ENCODE data around the gene RAPGEF6.
"Not testable (repeated sequence)": the region's sequence is repeated elsewhere in the genome, so short reads cannot be mapped to it uniquely, and the experiment has no call there.

The RAPGEF6 gene

DNA sequence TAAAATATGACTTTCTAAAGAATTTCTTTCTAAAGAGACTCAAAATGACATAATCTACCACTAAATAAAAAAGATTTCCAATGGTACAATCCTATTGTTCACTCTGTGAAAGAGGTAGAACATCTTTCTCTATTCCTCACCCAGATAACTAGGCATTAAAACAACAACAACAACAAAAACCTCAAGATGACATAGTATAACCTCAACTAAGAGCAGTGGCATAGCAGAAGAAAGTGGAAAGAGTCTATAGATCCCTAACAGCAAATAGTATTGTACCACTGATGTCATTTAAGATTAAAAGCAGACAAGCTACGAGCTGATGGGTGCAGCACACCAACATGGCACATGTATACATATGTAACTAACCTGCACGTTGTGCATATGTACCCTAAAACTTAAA, 29.9 kb downstream of the RAPGEF6 start:
- no peak for DNase-seq

DNA sequence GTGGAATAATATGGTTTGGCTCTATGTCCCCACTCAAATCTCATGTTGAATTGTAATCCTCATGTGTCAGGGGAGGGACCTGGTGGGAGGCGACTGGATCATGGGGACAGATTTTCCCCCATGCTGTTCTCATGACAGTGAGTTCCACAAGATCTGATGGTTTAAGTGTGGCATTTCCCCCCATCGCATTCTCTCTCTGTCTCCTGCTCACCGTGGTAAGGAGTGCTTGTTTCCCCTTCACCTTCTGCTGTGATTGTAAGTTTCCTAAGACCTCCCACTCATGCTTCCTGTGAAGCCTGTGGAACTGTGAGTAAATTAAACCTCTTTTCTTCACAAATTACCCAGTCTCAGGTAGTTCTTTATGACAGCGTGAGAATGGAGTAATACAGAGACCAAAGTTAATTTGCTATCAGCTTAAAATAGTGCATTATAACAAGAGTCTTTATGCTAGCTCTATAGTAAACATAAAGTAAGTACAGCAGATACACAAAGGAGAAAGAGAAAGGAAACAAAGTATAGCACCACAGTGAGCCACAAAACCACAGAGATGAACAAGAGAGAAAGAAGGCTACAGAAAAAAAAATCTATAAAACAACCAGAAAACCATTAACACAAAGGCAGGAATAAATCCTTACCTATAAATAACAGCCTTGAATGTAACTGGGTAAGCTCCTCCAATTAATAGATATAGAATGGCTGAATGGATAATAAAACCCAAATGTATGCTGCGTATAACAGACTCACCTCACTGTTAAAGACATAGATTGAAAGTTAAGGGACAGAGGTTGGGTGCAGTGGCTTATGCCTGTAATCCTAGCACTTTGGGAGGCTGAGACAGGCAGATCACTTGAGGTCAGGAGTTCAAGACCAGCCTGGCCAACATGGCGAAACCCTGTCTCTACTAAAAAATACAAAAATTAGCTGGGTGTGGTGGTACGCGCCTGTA, 39.7 kb downstream of the RAPGEF6 start:
- DNase-seq, result no peak

DNA sequence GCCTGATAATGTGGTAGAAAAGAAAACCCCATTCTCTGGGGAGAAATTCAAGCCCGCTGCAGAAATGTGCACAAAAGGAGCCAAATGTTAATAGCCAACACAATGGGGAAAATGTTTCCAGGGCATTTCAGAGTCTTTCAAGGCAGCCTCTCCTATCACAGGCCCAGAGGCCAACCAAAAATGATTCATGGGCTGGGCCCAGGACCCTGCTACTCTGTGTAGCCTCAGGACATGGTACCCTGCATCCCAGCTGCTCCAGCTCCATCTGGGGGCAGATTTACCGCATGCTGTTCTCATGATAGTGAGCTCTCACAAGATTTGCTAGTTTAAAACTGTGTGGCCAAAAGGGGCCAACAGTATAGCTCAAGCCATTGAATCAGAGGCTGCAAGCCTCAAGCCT, 41.1 kb downstream of the RAPGEF6 start:
- DNase-seq, result no peak

DNA sequence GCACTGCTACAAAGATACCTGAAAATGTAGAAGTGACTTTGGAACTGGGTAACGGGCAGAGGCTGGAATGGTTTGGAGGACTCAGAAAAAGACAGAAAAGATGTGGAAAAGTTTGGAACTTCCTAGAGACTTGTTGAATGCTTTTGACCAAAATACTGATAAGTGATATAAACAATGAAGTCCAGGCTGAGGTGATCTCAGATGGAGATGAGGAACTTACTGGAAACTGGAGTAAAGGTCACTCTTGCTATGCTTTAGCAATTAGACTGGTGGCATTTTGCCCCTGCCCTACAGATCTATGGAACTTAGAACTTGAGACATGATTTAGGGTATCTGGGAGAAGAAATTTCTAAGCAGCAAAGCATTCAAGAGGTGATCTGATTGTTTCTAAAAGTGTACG, 41.6 kb downstream of the RAPGEF6 start:
- not testable (repeated sequence) for DNase-seq

DNA sequence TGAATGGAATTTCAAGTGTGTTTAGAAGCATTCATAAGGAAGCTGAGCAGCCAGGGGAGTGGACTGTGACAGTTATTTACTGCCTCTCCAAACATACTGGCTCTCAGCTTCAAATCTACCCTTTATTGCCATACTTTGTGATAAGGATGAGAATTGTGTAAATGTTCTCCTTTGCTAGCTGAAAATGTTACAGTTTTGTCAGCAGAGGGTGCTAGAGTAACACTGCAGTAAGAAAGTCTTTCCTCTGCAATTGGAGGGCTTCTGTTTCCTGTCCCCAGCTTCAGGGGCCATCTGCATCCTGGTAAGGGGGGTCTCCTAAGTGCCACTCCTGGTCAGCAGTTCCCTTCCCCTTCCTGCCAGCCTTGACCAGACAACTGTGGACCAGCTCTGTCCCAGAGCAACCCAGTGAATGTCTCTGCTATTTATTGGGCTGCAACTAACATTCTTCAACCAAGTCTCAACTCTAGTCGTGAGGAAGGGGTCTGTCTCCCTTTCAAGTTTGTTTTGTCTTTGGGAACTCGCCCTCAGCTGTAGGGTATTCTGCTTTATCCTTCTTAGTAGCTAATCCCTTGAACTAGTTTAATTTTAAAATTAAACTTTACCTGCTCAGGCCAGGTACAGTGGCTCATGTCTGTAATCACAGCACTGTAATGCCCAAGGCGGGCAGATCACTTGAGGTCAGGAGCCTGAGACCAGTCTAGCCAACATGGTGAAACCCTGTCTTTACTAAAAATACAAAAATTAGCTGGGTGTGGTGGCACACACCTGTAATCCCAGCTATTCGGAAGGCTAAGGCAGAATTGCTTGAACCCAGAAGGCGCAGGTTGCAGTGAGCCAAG, 45.3 kb downstream of the RAPGEF6 start:
- peak; percentile 31 for DNase-seq

DNA sequence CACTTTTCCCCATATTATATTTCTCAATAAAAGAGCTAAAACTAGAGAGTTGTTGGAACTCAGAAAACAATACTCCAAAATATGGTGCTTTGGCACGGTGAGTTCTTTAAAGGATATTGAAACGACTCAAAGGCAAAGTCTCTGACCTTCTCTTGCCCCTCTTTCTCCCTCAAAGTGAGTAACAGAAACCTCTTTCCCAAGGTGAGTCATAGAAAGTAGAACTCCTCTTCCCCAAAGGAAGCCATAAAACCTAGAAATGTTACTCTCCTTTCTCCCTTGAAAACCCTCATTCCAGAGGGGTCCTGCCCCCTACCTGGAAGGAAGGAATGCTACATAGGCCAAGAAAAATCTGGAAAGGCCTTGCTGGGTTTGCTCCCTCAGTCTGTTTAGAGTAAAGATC, 47.5 kb downstream of the RAPGEF6 start:
- DNase-seq, result no peak

DNA sequence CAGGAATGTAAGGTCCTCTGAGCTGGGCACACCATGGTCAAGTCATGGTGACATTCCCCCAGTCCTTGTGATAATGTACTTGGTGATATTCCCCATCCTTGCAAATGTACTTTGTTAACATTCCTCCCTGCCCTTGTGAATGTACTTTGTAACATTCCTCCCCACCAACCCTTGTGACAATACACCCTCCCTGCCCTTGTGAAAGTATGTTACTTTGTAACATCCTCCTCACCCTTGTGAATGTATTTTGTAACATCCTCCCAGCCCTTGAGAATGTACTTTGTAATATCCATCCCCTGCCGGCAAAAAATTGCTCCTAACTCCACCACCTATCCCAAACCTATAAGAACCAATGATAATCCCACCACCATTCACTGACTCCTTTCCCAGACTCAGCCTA, 53.3 kb downstream of the RAPGEF6 start:
- DNase-seq, result no peak

DNA sequence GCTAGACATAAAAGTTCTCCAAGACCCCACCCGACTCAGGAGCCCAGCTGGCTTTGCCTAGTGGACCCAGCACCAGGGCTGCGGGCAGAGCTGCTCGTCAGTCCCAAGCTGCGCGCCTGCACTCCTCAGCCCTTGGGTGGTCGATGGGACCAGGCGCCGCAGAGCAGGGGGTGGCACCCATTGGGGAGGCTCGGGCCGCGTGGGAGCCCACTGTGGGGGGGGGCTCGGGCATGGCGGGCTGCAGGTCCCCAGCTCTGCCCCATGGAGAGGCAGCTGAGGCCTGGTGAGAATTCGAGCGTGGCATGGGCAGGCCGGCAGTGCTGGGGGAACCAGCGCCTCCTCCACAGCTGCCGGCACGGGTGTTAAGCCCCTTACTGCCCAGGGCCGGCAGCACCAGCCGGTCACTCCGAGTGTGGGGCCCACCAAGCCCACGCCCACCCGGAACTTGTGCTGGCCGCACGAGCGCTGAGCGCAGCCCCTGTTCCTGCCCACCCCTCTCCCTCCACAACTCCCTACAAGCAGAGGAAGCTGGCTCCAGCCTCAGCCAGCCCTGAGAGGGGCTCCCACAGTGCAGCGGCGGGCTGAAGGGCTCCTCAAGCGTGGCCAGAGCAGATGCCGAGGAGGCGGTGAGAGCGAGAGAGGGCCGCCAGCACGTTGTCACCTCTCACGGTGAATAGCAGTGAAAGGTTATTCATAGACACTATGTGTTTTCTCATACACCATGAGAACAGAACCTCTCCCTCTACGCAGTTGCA, 54.9 kb downstream of the RAPGEF6 start:
- DNase-seq, result no peak

DNA sequence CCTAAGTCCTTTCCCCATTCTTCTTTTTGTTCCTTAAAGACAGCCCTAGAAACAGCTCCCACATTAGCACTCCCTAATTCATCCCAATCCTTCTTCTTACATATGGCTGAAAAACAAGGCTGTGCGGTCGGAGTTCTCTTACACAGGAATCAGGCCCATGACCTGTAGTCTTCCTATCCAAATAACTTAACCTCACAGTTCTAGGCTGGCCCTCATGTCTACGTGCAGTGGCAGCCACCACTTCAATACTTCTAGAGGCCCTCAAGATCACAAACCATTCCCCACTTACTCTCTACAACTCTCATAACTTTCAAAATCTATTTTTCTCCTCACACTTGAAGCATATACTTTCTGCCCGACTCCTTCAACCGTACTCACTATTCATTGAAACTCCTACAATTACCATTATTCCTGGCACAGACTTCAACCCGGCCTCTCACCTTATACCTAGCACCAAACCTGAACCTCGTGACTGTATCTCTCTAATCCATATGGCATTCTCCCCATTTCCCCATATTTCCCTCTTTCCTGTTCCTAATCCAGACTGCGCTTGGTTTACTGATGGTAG, 59.3 kb downstream of the RAPGEF6 start:
- DNase-seq, result no peak

DNA sequence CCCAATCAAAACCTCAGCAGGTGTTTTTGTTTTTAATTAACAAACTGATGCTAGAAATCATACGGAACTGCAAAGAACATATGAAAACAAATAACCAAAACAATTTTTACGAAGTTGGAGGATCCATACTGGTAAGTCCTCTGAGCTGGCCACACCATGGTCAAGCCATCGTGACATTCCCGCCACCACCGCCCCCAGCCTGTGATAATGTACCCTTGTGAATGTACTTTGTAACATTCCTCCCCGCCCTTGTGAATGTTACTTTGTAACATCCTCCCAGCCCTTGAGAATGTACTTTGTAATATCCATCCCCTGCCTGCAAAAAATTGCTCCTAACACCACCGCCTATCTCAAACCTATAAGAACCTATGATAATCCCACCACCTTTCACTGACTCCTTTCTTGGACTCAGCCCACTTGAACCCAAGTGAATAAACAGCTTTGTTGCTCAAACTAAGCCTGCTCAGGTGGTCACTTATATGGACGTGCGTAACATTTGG, 63.3 kb downstream of the RAPGEF6 start:
- no peak for DNase-seq

DNA sequence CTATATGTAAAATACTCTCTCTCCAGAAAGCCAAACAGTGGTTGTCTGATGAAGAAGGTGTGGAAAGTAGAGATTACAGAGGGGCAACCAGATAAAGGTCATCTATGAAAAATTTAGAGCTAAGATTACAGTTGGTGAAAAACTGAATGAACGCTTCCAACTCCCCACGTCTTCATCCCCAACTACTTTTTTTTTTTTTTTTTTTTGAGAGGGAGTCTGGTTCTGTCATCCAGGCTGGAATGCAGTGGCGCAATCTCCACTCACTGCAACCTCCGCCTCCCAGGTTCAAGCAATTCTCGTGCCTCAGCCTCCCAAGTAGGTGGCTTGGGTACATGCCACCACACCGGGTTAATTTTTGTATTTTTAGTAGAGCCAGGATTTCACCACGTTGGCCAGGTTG, 64.3 kb downstream of the RAPGEF6 start:
- no peak for DNase-seq

DNA sequence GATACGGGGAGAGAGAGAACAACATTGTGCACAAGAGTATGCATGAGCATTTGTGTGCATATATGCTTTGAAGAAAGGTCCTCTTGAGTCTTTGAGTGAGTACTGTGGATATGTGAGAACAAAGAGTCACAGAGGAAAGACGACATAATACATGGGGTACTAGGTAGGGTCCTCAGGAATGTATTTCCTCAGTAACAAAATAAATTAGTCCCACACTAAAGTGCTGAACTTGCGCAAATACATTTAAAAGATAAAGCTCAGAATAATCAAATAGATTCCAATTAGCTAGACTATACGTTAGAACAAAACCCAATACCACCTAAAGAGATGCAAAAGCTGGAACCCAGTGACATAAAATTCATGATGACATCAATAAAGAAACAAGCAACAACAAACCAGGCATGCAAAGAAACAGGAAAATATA, 70.8 kb downstream of the RAPGEF6 start:
- DNase-seq, result no peak

DNA sequence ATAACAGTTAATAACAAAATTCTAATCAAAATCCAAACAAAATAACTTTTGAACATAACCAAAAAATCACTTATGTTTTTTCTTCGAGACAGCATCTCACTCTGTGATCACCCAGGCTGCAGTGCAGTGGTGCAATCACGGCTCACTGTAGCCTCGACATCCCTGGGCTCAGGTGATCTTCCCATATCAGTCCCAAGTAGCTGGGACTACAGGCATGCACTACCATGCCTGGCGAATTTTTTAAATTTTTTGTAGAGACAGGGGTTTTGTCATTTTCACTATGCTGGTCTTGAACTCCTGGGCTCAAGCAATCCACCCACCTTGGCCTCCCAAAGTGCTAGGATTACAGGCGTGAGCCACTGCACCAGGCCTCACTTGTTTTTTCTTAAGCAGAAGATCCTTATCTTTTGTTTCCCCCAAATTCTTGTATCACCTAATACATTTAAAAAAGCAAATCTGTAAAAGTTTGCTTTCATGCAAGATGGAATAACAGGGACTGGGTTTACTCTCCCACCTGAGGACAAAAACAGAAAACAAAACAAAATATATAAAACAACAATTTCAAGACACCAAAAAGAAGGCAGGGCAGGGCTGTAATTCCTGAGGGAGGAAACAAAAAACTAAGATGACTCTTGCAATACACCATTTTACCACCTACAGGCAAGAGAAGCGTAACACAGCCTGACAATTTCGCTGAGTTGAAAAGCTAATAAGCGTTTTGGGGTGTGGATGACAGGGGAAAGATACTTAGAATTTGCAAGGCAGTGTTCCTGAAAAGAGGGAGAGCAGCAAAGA, 71.4 kb downstream of the RAPGEF6 start:
- no peak for DNase-seq

DNA sequence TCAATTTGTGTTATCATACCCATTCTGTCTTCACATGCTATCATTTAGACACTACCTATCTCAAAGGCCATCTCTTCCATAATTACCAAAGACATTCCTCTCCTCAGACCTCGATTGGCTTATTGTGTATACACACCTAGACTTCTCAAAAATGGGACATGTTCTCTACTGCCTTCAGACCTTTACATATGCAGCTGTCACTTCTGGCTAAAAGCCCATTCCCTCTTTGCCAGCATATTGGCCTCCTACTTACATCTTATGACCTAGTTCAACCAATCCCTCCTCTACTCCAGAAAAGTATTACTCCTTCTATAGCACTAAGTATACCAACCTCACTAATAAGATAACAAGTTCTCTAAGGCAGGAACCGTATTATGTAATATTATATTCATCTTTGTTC, 84.4 kb downstream of the RAPGEF6 start:
- DNase-seq, result no peak

DNA sequence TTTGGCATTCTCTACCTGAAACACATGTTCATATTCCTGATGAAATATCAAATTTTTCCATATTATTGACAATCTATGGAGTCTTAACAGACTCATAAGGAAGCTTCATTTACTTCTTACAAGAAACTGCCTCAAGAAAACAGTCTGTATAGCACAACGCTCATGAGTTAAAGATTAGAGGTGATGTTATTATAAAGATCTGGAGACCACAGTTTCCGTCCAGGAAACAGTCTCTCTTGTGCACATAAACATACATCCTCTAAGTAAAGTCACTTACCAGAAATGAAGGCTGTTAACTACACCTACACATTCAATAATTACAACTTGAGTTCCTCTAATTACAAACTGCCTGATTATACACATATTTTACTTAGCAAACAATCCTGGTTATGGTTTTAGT, 86.9 kb downstream of the RAPGEF6 start:
- DNase-seq, result no peak

DNA sequence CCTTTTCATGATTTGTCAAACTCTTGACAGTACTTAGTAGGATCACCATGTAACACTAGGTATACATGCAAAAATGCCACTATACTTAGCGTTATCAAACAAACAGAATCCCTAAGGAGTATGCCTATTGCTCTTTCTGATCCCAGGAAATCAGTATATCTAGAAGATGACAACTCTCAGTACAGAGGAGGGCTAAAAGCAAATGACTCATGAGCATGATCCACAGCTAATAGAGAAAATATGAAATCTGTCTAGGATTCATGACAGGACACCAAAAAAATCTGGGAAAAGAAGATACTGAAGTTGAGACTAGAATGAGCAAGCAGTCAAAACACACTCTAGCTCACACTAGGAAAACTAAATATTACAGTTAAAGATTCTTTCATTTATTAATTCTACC, 89.2 kb downstream of the RAPGEF6 start:
- DNase-seq, result no peak

DNA sequence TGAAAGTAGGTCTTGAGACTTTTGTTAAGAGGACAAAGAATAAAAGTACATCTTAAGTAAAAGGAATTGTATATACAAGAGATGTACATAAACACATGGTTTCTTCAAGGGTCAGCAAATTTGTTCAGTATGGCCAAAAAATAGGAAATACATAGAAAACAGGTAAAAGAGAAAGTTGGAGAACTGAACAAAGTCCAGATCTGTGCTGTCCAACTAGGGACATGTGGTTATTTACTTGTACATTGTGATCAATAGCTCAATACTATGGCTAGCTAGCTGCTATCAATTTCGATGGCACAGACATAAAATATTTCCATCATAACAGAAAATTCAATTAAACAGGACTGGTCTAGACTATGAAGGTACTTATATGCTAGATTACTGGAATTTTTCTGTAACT, 92.3 kb downstream of the RAPGEF6 start:
- DNase-seq, result no peak

DNA sequence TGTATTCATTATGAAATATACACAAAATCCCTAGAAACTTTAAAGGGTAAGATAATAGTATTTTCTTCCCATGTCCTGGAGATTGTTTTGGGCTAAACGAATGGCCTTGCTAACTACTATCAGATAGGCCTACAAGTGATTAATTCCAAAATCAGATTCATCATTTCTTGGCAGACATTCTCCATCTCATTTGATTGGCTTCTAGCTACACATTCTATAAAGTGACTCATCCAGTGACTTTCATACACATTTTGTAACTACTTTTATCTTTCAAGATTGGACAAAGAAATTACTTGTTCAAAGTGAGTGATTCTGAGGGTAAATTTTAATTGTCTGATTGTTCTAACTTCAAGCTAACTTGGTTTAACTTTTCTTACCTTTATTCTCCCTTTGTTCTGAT, 93.3 kb downstream of the RAPGEF6 start:
- DNase-seq, result no peak

DNA sequence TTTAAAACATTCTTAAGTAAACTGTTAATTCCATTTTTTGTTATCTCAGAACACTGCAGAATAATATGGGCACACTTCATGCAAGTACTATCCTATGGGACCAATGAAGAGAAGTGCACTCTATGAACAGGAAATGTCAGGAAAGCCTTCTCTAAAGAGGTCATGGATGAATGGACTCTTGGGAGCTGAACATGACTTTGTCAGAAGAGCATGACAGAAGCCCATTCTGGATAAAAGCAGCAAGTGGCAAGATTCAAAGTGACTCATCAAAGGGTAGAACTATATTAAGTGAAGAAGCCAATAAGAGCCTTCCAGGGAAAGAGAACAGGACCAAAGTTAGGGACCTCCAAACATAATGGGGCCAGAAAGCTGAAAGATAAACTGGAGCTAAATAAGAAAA, 94.0 kb downstream of the RAPGEF6 start:
- no peak for DNase-seq

DNA sequence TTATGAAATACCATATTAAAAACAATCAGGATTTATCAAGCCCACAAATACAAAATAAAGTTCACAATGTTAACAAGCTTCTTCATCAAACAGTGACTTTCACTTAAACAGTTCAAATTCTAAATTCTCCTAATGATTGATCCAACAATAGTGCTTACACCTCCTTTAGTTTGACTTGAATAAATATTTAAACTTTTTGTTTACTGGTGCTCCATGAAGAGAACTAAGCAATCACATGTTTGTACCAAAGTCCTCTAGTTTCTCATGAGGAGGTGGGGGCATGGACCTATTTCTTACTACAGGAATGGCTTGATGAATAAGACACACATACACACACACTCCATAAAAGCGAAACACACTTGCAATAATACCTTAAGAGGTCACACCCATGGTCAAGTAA, 95.8 kb downstream of the RAPGEF6 start:
- DNase-seq, result no peak

DNA sequence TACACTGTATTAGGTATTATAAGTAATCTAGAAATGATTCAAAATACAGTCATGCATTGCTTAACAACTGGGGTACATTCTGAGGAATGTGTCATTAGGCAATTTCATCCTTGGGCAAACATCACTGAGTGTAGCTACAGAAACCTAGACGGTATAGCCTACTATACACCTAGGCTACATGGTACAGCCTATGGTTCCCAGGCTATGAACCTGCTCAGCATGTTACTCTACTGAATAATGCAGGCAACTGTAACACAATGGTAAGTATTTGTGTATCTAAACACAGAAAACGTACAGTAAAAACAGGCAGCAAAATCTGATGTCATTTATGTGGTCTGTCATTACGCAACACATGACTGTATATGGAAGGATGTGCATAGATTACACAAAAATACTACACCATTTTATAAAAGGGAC, 96.8 kb downstream of the RAPGEF6 start:
- DNase-seq, result no peak
